Keratinocyte (primary cell): ENCODE results near the gene PPARGC1A. TPM values are rescaled to one million over a fixed set of nuclear protein-coding genes. Genes with fewer than 3 reads are reported as not detected.

Source experiments
- DNase-seq: peaks from one replicate; pipeline ENCODE4 v3.0.0-alpha.2; 2011; ENCODE audit warnings: low read depth, missing footprints, low spot score
- FAIRE-seq: peaks from 2 replicates; lab custom pipeline; 2011; peaks lifted over from hg19 to GRCh38; lab: Jason Lieb, UNC
- H2AFZ ChIP-seq: 2 replicates; pipeline ENCODE4 v1.6.0; 2012; ENCODE audit warnings: low read length, control low read depth, inconsistent platforms; ENCODE audit not compliant: control insufficient read depth
- H3K27ac ChIP-seq: 2 replicates; pipeline ENCODE4 v1.5.1; 2011; ENCODE audit warnings: low read length; ENCODE audit not compliant: control insufficient read depth, insufficient read depth
- H3K27me3 ChIP-seq: 3 replicates; pipeline ENCODE4 v1.6.0; 2011; ENCODE audit warnings: low read length; ENCODE audit not compliant: control insufficient read depth, insufficient read depth; ENCODE audit errors: extremely low read depth
- H3K36me3 ChIP-seq, 2 experiments: 2 replicates in 1 of 2; 3 replicates in 1 of 2; pipeline ENCODE4 v1.5.1; 2011; ENCODE audit warnings: low read length in 2 of 2, mild to moderate bottlenecking in 1 of 2; ENCODE audit not compliant: control insufficient read depth in 2 of 2, insufficient read depth in 2 of 2; ENCODE audit errors: extremely low read depth in 1 of 2
- H3K4me1 ChIP-seq: 3 replicates; pipeline ENCODE4 v1.5.1; 2011; ENCODE audit warnings: low read length; ENCODE audit not compliant: control insufficient read depth, insufficient read depth; ENCODE audit errors: extremely low read depth
- H3K4me2 ChIP-seq: 3 replicates; pipeline ENCODE4 v1.6.0; 2011; ENCODE audit warnings: low read depth, low read length; ENCODE audit not compliant: control insufficient read depth, insufficient read depth; ENCODE audit errors: extremely low read depth
- H3K4me3 ChIP-seq, 3 experiments: fragments of 200-600 bp in 1 of 3; sonication (generic) in 1 of 3; 2 replicates in 2 of 3; 3 replicates in 1 of 3; pipeline ENCODE4 v1.5.1; 2011 to 2016; ENCODE audit warnings: low read length in 3 of 3, mild to moderate bottlenecking in 3 of 3, control low read depth in 2 of 3, inconsistent platforms in 1 of 3, low read depth in 1 of 3, mixed read lengths in 1 of 3, mixed run types in 1 of 3, moderate library complexity in 1 of 3; ENCODE audit not compliant: control insufficient read depth in 2 of 3, insufficient read depth in 2 of 3; ENCODE audit errors: extremely low read depth in 1 of 3
- H3K79me2 ChIP-seq: 2 replicates; pipeline ENCODE4 v1.6.0; 2012; ENCODE audit warnings: low read length; ENCODE audit not compliant: control insufficient read depth, insufficient read depth
- H3K9ac ChIP-seq: 3 replicates; pipeline ENCODE4 v1.6.0; 2011; ENCODE audit warnings: low read length; ENCODE audit not compliant: control insufficient read depth, insufficient read depth; ENCODE audit errors: extremely low read depth
- H3K9me1 ChIP-seq: 3 replicates; pipeline ENCODE4 v1.6.0; 2011; ENCODE audit warnings: low read length; ENCODE audit not compliant: control insufficient read depth, insufficient read depth; ENCODE audit errors: extremely low read depth
- H3K9me3 ChIP-seq: 2 replicates; pipeline ENCODE4 v1.5.1; 2012; ENCODE audit warnings: low read depth, low read length; ENCODE audit not compliant: control insufficient read depth
- H4K20me1 ChIP-seq: 3 replicates; pipeline ENCODE4 v1.6.0; 2011; ENCODE audit warnings: low read length; ENCODE audit not compliant: control insufficient read depth, insufficient read depth; ENCODE audit errors: extremely low read depth
- EZH2 ChIP-seq: IDR thresholded peaks from one replicate; pipeline ENCODE4 v1.6.1; 2012; ENCODE audit warnings: inconsistent platforms, mild to moderate bottlenecking, low read length, moderate library complexity
- dilution Hi-C: fragments of 300-500 bp; cut with MboI; formaldehyde crosslinking; loops from one replicate; pipeline ENCODE4 v1.7.0; 2020; ENCODE audit warnings: low sequenced_read_pairs; ENCODE audit not compliant: extremely low pct_ligation_motif_present
- polyA plus RNA-seq, 5 experiments: library from polyadenylated mRNA; depleted of rRNA in 3 of 5; stranded (reverse) in 3 of 5; stranded (forward) in 1 of 5; unstranded in 1 of 5; fragments of >200 nt; gene quantifications; 1 replicate in 1 of 5; 2 replicates in 3 of 5; 3 replicates in 1 of 5; pipeline versions ENCODE4 v1.2.1 to v1.2.3, GENCODE V29; 2011 to 2012; ENCODE audit warnings: missing spikeins in 2 of 5, low read depth in 1 of 5, low replicate concordance in 1 of 5
- TF ChIP-seq, protein P1 (sequence below), 3 experiments: IDR thresholded peaks in 1 of 3; conservative IDR thresholded peaks in 1 of 3; optimal IDR thresholded peaks in 1 of 3; 2 replicates in 2 of 3; 3 replicates in 1 of 3; pipeline versions ENCODE3 to v1.5.1; 2011; ENCODE audit warnings: low read length in 3 of 3, mild to moderate bottlenecking in 3 of 3, moderate library complexity in 2 of 3, control low read depth in 1 of 3, inconsistent platforms in 1 of 3; ENCODE audit not compliant: insufficient read depth in 2 of 3; ENCODE audit errors: extremely low read depth in 1 of 3

The PPARGC1A gene
- polyA plus RNA-seq, 1 donor (not counting 4 experiments of a cell fraction or from before 2014, with no cell fraction given): 0.18 TPM

GRCh38 chr4:23897564-23898109, 7.8 kb upstream of the PPARGC1A start:
- Histone ChIP-seq H3K9me3 (no peaks in the 10 kb centered on the region), H4K20me1 (no peaks in the 10 kb centered on the region), H3K27ac (no peak overlapping the region), H3K4me1 (no peaks in the 10 kb centered on the region), H3K79me2 (no peaks in the 10 kb centered on the region), H3K4me2 (no peak overlapping the region), H3K36me3 (no peaks in the 10 kb centered on the region), H3K4me3 (no peak overlapping the region), H3K9me1 (no peaks in the 10 kb centered on the region), H3K27me3 (no peaks in the 10 kb centered on the region), H3K9ac (no peak overlapping the region), H2AFZ (no peak overlapping the region)
- FAIRE-seq (no peak), DNase-seq (no peak)
- TF ChIP-seq, protein P1, sequence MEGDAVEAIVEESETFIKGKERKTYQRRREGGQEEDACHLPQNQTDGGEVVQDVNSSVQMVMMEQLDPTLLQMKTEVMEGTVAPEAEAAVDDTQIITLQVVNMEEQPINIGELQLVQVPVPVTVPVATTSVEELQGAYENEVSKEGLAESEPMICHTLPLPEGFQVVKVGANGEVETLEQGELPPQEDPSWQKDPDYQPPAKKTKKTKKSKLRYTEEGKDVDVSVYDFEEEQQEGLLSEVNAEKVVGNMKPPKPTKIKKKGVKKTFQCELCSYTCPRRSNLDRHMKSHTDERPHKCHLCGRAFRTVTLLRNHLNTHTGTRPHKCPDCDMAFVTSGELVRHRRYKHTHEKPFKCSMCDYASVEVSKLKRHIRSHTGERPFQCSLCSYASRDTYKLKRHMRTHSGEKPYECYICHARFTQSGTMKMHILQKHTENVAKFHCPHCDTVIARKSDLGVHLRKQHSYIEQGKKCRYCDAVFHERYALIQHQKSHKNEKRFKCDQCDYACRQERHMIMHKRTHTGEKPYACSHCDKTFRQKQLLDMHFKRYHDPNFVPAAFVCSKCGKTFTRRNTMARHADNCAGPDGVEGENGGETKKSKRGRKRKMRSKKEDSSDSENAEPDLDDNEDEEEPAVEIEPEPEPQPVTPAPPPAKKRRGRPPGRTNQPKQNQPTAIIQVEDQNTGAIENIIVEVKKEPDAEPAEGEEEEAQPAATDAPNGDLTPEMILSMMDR (optimal IDR thresholded peaks at IDR 0.05 in 1 of 3, IDR thresholded peaks at IDR 0.05 in 1 of 3, conservative IDR thresholded peaks at IDR 0.05 in 1 of 3; ENCODE audit: extremely low read depth in 1 of 3, insufficient read depth in 2 of 3, low read length in 3 of 3): no peak
- TF ChIP-seq EZH2: no peak
- dilution Hi-C loops: no loop called here

GRCh38 chr4:23894021-23894420, 4.2 kb upstream of the PPARGC1A start:
- TF ChIP-seq EZH2: no peak
- TF ChIP-seq, protein P1 (optimal IDR thresholded peaks at IDR 0.05 in 1 of 3, IDR thresholded peaks at IDR 0.05 in 1 of 3, conservative IDR thresholded peaks at IDR 0.05 in 1 of 3; ENCODE audit: extremely low read depth in 1 of 3, insufficient read depth in 2 of 3, low read length in 3 of 3): no peak
- Histone ChIP-seq H3K4me2 (no peak overlapping the region), H3K36me3 (no peaks in the 10 kb centered on the region), H3K27me3 (no peaks in the 10 kb centered on the region), H3K9me3 (no peaks in the 10 kb centered on the region), H3K4me3 (no peak overlapping the region), H3K9me1 (no peaks in the 10 kb centered on the region), H3K9ac (no peak overlapping the region), H3K4me1 (peaks cover 16% of the 10 kb centered on the region), H3K27ac (no peak overlapping the region), H3K79me2 (no peaks in the 10 kb centered on the region), H2AFZ (no peak overlapping the region), H4K20me1 (no peaks in the 10 kb centered on the region)
- no peak for DNase-seq
- FAIRE-seq: no peak
- dilution Hi-C loops: no loop called here
